Dendritic cell treated with granulocyte-macrophage colony-stimulating factor and Interleukin-4, amounts not matched to agents 40 ng/mL and 50 ng/mL, for 4 days (primary cell): Measurements from ENCODE around the gene TSPEAR.

Experiments used
- H3K27ac Mint-ChIP-seq: one replicate; pipeline ENCODE4 v1.8.0; 2022; ENCODE audit warnings: mild to moderate bottlenecking, mixed read lengths
- H3K27me3 Mint-ChIP-seq: one replicate; pipeline ENCODE4 v1.8.0; 2022; ENCODE audit warnings: mild to moderate bottlenecking, mixed read lengths
- H3K36me3 Mint-ChIP-seq: one replicate; pipeline ENCODE4 v1.8.0; 2022; ENCODE audit warnings: low read depth, mixed read lengths
- H3K4me1 Mint-ChIP-seq: one replicate; pipeline ENCODE4 v1.8.0; 2022; ENCODE audit warnings: low read depth, mixed read lengths
- H3K4me3 Mint-ChIP-seq: one replicate; pipeline ENCODE4 v1.8.0; 2022; ENCODE audit warnings: mild to moderate bottlenecking, moderate library complexity, mixed read lengths
- H3K9me3 Mint-ChIP-seq: one replicate; pipeline ENCODE4 v1.8.0; 2022; ENCODE audit warnings: mixed read lengths
- intact Hi-C: fragments of 100-400 bp; cut with micrococcal nuclease; formaldehyde crosslinking; loops from one replicate; pipeline ENCODE4 v1.15.0; 2022

TSPEAR gene

GRCh38 chr21:44494956-44495355, 216.4 kb downstream of the TSPEAR start:
- peaks cover 36% of the 10 kb centered on the region for H3K27me3 Mint-ChIP-seq
- H3K4me3 Mint-ChIP-seq: no peak overlapping the region
- peaks cover 19% of the 10 kb centered on the region for H3K36me3 Mint-ChIP-seq
- no peak overlapping the region for H3K27ac Mint-ChIP-seq
- H3K9me3 Mint-ChIP-seq: peaks cover 23% of the 10 kb centered on the region
- intact Hi-C loops: no loop called here
- peaks cover 27% of the 10 kb centered on the region for H3K4me1 Mint-ChIP-seq

DNA sequence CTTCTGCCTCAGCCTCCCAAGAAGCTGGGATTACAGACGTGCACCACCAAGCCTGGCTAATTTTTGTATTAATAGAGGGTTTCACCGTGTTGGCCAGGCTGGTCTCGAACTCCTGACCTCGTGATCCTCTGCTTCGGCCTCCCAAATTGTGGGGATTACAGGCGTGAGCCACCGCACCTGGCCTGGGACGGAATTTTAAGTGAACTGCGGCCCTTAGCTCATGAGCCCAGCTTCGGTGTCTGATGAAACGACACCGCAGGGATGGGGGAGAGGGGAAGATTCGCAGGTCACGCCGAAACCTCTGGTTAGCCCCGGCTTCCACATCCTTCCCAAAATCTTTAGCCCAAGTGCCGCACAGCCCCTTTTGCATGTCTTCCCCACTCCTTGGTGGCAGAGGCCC, 217.0 kb downstream of the TSPEAR start:
- no peak overlapping the region for H3K27ac Mint-ChIP-seq
- H3K27me3 Mint-ChIP-seq: peaks cover 38% of the 10 kb centered on the region
- peaks cover 27% of the 10 kb centered on the region for H3K4me1 Mint-ChIP-seq
- peaks cover 19% of the 10 kb centered on the region for H3K36me3 Mint-ChIP-seq
- intact Hi-C loops: no loop called here
- H3K4me3 Mint-ChIP-seq: no peak overlapping the region
- peaks cover 23% of the 10 kb centered on the region for H3K9me3 Mint-ChIP-seq

DNA sequence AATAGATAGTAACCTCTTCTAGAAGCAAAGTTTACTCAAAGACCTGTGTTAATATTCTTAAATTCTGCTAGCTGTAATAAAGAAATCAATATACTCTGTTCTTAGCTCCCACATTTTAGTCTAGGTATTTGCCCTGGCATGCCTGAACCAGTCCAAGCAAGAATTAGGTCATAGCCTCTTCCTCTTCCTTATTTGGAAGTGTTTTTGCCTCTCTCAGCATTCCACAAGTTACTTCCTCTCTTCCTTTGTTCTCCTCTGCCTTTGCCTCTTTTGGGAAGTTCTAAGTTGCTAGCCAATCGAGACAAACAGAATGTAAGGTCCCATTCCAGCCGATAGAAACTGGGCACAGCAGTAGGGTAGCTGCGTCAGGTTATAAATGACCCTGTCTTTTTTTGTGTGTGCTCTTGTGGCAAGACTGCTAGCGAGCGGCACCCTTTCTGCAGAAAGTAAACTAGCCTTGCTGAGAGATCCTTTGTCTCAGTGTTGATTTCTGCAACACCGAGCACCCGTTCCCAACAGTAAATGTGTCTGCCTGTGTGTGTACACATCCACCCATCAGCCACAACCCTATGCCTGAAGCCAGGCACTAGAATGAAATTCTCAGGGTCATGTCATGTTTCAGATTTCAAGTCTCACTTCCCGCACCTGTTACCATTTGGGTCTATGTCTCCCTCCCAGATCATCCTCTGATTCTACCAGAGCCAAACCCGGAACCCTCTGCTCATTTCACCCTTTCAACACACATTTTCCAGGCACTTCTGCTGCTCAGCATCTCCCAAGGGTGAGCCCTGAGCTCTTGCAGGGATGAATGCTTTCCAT, 218.6 kb downstream of the TSPEAR start:
- Mint-ChIP-seq H3K36me3 (peaks cover 19% of the 10 kb centered on the region), H3K9me3 (peaks cover 23% of the 10 kb centered on the region), H3K4me1 (peaks cover 25% of the 10 kb centered on the region), H3K27me3 (peaks cover 43% of the 10 kb centered on the region), H3K27ac (peak overlapping the region; percentile 77), H3K4me3 (no peak overlapping the region)
- intact Hi-C loops: no loop called here

DNA sequence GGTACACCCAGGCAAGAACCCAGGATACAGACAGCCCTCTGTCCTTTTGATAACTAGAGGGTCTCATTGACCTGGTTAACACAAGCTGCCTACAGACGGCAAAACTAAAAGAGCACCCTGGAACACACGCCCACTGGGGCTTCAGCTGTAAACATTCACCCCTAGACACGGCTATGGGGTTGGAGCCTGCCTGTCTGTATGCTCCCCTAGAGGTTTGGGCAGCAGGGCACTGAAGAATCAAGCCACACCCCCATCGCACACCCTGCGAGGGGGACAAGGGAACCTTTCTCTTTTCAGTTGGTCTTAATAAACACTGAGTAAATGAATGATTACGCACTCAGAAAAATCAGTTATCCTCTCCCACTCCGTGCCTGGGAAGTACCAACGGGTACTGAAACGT, 220.6 kb downstream of the TSPEAR start:
- Mint-ChIP-seq H3K4me3 (no peak overlapping the region), H3K27ac (no peak overlapping the region), H3K4me1 (peaks cover 19% of the 10 kb centered on the region), H3K9me3 (peaks cover 23% of the 10 kb centered on the region), H3K27me3 (peaks cover 29% of the 10 kb centered on the region), H3K36me3 (peaks cover 19% of the 10 kb centered on the region)
- intact Hi-C loops: no loop called here

- Mint-ChIP-seq H3K27ac (no peak overlapping the region), H3K4me1 (peaks cover 19% of the 10 kb centered on the region), H3K9me3 (peaks cover 23% of the 10 kb centered on the region), H3K36me3 (peaks cover 19% of the 10 kb centered on the region), H3K27me3 (peaks cover 25% of the 10 kb centered on the region), H3K4me3 (no peak overlapping the region)
- intact Hi-C loops: no loop called here
These were observed 221.0 kb downstream of the TSPEAR start for GRCh38 chr21:44490405-44490804.

- peaks cover 23% of the 10 kb centered on the region for H3K27me3 Mint-ChIP-seq
- intact Hi-C loops: no loop called here
- no peak overlapping the region for H3K4me3 Mint-ChIP-seq
- no peak overlapping the region for H3K27ac Mint-ChIP-seq
- H3K4me1 Mint-ChIP-seq: peaks cover 19% of the 10 kb centered on the region
- peaks cover 23% of the 10 kb centered on the region for H3K9me3 Mint-ChIP-seq
- peaks cover 19% of the 10 kb centered on the region for H3K36me3 Mint-ChIP-seq
These were observed 221.4 kb downstream of the TSPEAR start for GRCh38 chr21:44489962-44490361.

GRCh38 chr21:44487831-44488230, 223.5 kb downstream of the TSPEAR start:
- peaks cover 30% of the 10 kb centered on the region for H3K27me3 Mint-ChIP-seq
- peaks cover 13% of the 10 kb centered on the region for H3K4me1 Mint-ChIP-seq
- H3K4me3 Mint-ChIP-seq: no peak overlapping the region
- H3K36me3 Mint-ChIP-seq: peaks cover 12% of the 10 kb centered on the region
- peaks cover 12% of the 10 kb centered on the region for H3K9me3 Mint-ChIP-seq
- intact Hi-C loops: no loop called here
- H3K27ac Mint-ChIP-seq: no peak overlapping the region

DNA sequence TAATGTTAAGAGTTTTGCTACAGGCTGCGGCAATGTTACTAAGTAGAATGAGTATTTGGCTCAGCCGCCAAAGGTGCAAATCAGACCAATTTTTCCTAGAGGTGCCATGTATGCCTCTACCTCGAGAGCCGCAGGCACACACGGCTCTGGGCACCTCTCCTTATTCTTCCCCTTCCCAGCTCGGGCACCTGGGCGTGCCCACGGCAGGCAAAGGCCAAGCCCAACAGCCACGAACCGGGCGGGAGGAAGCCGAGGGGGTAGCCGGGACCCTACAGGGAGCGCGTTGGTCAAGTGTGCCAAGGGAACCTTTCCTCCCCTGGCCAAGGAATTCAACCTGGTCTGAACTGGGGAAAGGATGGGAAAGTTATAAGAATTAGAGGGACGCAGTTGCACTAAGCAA, 225.1 kb downstream of the TSPEAR start:
- Mint-ChIP-seq H3K4me3 (no peak overlapping the region), H3K36me3 (no peaks in the 10 kb centered on the region), H3K27me3 (peaks cover 31% of the 10 kb centered on the region), H3K9me3 (no peaks in the 10 kb centered on the region), H3K4me1 (no peaks in the 10 kb centered on the region), H3K27ac (no peak overlapping the region)
- intact Hi-C loops: no loop called here

DNA sequence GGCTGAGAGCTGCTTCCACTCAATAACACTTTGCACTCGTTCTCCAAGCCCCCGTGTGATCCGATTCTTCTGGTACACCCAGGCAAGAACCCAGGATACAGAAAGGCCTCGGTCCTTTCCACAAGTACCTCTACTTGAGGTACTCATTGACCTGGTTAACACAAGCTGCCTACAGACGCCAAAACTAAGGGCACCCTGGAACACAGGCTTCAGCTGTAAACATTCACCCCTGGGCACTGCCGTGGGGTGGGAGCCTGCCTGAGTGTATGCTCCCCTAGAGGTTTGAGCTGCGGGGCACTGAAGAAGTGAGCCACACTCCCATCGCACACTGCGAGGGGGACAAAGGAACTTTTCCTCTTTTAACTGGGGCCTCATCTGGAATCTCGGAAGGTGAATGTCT, 225.6 kb downstream of the TSPEAR start:
- Mint-ChIP-seq H3K36me3 (no peaks in the 10 kb centered on the region), H3K4me1 (no peaks in the 10 kb centered on the region)
- intact Hi-C loops: no loop called here

DNA sequence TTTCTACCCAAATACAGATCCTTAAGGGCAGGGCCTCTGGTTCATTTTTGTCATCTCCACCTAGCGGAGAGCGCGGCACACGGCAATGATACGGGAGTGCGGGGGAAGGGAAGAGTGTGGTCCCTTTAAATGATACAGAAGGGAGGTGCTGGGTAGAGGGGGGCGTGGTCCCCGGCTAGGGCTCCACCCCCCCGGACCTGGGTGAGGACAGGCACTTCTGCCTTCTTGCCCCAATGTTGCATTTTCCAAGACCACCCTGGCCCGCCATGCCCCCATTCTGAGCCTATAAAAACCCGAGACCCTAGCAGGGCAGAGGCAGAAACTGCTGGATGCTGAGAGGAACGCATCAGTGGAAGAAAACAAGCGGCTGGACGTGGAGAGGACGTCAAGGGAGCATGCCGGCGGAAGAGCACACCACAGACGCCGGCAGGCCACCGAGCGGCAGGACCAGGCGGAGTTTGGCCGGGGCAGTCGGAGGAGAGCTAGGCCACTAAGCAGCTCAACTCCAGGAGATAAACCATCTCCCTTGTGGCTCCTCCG, 226.0 kb downstream of the TSPEAR start:
- no peaks in the 10 kb centered on the region for H3K4me1 Mint-ChIP-seq
- intact Hi-C loops: no loop called here

More for the DNA sequence above, 225.6 kb downstream of the TSPEAR start:
- Mint-ChIP-seq H3K27ac (no peak overlapping the region), H3K4me3 (no peak overlapping the region), H3K9me3 (no peaks in the 10 kb centered on the region), H3K27me3 (peaks cover 31% of the 10 kb centered on the region)

DNA sequence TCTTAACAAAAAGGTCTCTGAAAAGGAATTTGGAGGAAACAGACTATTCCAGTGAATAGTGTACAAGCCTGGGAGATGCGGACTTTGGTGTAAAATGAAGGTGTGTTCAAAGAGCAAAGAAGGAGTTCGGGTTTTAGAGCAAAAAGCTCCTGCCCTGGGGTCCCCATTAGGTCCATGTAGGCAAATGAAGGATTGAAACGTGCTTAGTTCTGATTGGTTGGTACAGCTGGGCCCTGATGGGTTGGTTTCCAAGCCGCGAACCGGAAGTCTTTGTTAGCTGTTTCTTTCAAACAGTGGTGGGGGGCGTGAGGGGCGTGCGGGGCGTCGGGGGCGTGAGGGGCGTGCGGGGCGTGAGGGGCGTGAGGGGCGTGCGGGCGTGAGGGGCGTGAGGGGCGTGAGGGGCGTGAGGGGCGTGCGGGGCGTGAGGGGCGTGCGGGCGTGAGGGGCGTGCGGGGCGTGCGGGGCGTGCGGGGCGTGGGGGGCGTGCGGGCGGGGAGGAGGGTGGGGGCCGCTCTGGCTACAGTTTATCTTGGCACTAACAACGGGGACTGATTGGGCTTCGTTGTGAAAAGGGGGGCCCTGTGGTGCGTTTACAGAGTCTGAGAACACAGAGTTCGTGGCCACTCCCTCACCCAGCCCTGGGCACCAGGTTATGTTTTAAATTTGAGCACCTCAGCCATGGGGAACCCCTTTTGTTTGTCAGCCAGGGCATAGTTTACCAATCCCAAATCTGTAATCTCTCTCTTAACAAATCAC, 226.7 kb downstream of the TSPEAR start:
- Mint-ChIP-seq H3K36me3 (no peaks in the 10 kb centered on the region), H3K4me1 (no peaks in the 10 kb centered on the region), H3K9me3 (no peaks in the 10 kb centered on the region), H3K27ac (no peak overlapping the region), H3K4me3 (no peak overlapping the region), H3K27me3 (peaks cover 27% of the 10 kb centered on the region)
- intact Hi-C loops: no loop called here

More for the DNA sequence above, 226.0 kb downstream of the TSPEAR start:
- H3K4me3 Mint-ChIP-seq: no peak overlapping the region
- H3K36me3 Mint-ChIP-seq: no peaks in the 10 kb centered on the region
- peaks cover 31% of the 10 kb centered on the region for H3K27me3 Mint-ChIP-seq
- no peaks in the 10 kb centered on the region for H3K9me3 Mint-ChIP-seq
- no peak overlapping the region for H3K27ac Mint-ChIP-seq

DNA sequence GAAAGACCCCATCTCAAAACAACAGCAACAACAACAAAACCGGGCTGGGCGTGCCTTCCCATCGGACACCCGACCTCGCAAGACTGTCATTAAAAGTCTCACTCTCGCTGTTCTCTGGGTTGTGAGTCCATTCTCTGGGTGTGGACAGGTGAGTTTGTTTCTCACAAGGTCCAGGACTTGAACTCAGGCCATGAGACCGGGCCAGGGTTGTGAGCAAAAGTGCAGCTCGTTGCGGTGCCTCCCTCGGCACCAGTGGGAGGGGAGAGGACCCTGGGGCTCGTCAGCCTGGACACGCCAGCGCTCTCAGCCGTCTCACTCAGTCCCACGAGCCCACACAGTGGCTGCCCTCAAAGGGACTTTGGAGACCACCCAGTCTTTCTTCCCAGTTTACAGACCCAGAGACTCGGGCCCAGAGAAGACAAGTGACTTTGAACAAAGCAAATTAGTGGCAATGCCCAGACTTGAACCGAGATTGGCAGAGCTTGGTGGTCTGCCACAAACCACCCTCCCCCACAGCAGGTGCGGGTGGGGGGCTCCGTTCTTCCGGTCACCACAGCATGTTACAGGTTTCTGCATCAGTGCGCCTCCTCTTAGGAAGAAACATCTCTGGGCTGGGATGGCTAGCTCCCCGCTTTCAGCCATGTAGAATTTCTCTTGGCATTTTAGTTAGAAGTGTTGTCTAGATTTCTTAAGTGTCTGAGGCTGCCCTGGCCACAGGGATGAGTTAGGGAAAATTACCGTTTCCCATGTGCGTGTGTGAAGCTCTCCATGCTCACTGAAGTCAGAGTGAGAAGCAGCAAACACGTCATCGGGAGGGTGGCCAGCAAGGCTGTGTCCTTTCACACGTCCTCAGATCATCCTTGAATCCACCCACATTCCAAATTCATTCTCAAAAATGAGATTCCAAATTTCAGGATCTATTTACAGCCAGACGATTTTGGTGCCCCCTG, 227.8 kb downstream of the TSPEAR start:
- Mint-ChIP-seq H3K36me3 (no peaks in the 10 kb centered on the region), H3K9me3 (no peaks in the 10 kb centered on the region), H3K4me1 (peaks cover 8% of the 10 kb centered on the region), H3K27ac (no peak overlapping the region), H3K27me3 (peaks cover 21% of the 10 kb centered on the region), H3K4me3 (no peak overlapping the region)
- intact Hi-C loops: no loop called here

DNA sequence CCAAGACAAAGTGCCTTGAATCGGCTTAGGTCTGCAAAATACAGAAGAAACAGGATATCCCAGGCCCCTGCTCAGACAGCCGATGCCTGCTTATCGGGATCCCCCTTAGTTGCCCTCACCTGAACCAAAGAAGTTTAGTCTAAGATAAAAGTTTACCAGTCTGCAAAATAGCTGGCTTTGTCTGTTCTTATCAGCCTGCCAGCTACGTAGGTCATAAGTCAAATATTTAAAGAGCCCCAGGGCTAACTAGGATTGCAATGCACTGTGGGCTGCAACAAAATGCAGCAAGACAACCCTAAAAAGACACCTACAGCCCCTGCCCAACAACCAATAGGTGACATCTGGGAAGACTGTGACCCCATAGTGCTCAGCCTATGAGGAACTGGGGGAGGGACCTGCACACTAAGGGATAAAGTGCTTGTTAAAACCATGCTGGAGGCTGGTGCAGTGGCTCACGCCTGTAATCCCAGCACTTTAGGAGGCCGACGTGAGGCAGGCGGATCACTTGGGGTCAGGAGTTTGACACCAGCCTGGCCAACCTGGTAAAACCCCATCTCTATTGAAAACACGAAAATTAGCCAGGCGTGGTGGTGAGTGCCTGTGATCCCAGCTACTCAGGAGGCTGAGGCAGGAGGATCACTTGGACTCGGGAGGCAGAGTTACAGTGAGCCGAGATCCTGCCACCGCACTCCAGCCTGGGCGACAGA, 228.6 kb downstream of the TSPEAR start:
- Mint-ChIP-seq H3K36me3 (no peaks in the 10 kb centered on the region), H3K27ac (no peak overlapping the region), H3K9me3 (no peaks in the 10 kb centered on the region), H3K4me3 (no peak overlapping the region), H3K27me3 (peaks cover 19% of the 10 kb centered on the region), H3K4me1 (peaks cover 13% of the 10 kb centered on the region)
- intact Hi-C loops: no loop called here
